ENCODE data around the gene SPEN.
A peak's percentile ranks its signal among the peaks of the same experiment; 100 is the strongest.
"Not testable (repeated sequence)": the region's sequence is repeated elsewhere in the genome, so short reads cannot be mapped to it uniquely, and the experiment has no call there.

Gene SPEN

DNA sequence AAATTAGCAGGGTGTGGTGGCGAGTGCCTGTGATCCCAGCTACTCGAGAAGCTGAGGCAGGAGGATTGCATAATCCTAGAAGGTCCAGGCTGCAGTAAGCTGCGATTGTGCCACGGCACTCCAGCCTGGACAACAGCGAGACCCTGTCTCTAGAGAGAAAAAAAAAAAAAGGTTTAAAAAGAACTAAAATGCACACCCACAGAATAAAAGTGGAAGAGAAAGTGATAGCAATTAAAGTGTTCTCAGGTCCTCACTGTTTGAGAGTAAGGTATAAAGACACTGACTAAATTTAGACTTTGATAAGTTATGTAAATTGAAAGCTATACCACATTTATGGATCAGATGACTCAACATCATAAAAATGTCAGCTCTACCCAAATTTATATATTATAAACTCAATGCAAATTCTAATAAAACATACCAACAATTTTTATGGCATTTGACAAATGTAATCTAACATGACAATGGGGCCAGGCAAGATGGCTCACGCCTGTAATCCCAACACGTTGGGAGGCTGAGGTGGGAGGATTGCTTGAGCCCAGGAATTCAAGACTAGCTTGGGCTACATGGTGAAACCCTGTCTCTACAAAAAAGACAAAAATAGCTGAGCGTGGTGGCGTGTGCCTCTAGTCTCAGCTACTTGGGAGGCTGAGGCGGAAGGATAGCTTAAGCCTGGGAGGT is 116.6 kb downstream of the SPEN start:
- no peak for DNase-seq

DNA sequence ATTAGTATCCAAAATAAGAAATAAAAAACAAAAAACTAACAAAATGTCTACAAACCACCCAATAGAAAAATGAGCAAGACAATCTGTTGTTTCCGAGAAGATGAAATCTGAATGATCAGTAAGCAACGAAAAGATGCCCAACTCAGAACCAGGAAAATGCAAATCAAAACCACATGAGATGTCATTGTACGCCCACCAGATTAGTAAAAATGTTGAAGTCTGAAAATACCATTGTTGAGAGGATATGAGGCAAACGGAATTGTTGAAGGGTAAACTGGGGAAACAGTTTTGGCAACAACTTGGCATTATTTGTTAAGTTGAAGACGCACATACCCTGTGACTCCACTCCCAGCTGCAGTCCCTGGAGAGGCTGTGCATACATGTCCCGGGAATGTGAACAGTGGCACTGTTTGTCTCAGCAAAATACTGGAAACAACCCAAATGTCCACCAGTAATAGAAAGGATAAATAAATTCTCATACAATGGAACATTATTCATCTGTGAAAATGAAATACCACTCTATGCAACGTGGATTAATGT is 117.8 kb downstream of the SPEN start:
- DNase-seq: no peak

DNA sequence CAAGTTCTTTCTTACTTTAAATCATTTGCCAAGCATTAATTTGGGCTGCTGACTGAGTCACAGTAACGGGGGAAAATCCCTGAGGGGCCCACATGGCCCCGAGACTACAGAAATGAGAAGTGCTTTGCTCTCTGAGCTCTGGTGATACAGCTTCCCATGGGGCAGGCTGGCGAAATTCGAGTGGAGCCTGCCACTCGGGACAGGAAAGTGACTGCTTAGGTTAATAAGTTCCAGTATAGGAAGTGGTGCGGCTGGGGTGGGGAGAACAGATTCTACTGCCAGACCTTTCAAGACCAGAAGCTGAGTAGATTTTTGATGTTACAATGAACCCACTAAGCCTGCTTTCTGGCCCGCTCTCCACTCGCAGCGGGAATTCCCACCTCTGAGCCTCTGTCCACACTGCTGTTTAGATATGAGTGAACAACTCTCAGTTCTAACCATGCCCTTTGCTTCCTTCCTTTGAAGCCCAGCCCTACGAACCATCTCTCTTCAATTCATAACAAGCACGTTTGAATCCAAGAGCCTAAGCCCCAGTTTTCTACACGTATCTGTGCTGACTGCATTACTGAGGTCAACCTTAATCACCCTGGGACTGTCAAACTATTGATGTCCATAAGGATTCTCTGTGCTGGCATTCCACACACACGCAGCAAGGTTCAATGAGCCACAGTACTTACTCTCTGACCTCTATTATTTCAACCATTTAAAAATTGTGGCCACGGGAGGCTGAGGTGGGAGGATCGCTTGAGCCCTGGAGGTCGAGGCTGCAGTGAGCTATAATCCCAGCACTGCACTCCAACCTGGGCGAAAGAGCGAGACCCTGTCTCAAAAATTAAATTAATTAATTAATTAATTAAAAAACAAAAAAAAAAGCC is 118.8 kb downstream of the SPEN start:
- DNase-seq: peak; percentile 92

DNA sequence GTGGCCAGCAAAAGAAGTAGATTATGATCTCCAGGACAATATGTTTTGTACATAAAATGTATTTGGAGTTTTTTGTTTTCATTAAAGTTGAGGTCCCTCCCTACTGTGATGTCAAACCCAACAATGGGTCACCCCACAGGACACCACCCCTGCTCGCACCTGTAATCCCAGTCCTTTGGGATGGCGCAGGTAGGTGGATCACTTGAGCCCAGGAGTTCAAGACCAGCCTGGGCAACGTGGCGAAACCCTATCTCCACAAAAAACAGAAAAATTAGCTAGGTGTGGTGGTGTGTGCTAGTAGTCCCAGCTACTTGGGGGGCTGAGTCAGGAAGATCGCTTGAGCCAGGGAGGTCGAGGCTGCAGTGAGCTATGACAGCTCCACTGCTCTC is 119.4 kb downstream of the SPEN start:
- DNase-seq: no peak

DNA sequence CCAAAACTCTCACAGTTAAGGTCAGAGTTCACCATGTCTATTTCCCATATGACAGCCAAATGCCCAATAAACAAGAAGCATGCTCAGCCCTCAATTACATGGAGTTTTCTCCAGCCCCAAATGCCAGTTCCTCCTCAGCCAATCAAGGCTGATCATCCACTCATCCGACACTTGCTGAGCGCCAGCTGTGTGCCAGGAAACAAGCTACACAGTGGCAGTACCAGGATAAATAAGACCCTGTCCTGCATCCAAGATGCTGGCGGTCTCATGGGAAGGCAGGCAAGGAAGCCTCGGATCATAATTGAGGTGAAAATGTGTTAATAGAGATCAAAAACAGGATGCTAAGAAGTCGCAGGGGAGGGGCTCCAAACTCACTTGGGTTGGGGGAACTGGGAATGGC is 120.7 kb downstream of the SPEN start:
- DNase-seq: no peak

DNA sequence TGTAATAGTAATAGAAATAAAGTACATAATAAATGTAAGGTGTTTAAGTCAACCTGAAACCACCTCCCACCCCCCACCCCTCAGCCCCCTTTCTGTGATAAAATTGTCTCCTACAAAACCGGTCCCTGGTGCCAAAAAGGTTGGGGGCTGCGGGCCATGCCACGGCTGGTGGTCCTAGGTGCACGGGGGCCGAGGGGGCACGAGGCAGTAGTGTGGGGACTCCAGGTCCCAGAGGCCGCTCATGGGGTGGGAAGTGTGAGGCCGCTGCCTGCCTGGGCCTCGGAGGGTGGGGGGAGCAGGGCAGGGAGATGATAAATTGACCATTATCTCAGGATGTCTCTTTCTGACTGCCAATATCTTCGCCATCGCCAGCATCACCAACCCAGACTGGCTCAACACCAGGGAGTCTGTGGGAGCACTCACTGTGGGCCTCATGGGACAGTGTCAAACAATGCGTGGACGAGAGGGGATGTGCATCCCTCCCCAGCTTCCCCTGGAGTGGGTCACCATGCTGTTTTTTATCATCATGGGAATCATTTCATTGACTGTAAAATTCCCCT is 121.9 kb downstream of the SPEN start:
- no peak for DNase-seq

DNA sequence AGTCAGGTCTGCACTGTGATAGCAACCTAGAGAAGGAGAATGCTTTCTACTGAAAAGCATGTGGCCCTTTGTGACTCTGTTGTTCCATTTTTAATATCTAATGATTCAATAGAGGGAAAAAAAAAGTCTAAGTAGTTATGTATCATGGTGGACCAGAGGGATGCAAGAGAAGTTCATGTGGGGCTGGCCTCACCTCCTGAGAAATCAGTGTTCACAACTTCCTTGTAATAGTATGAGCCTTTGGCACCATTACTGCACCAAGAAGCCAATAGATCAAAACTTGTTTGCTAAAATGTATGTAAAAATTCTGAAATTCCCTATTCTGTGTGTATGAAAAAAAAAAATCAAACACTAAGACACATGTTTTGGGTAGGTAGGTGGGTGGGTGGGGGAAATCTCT is 123.4 kb downstream of the SPEN start:
- no peak for DNase-seq

DNA sequence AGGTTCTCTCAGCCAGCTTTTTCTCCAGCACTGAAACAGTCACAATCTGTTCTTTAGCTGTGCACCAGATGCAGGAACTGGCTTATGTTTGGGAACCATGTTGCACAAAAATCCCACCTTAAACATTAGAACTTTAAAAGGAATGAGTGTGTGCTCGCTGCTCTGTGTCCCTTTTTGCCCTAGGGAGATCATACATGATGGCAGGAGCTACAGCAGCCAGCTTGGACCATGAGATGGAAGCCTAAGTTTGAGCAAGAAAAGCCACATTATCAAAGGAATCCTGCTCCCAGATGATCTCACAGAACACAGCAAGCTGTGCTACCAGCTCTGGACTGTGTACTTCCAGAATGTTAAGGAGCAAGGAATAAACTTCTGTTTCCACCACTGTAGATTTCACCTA is 124.9 kb downstream of the SPEN start:
- DNase-seq: no peak

DNA sequence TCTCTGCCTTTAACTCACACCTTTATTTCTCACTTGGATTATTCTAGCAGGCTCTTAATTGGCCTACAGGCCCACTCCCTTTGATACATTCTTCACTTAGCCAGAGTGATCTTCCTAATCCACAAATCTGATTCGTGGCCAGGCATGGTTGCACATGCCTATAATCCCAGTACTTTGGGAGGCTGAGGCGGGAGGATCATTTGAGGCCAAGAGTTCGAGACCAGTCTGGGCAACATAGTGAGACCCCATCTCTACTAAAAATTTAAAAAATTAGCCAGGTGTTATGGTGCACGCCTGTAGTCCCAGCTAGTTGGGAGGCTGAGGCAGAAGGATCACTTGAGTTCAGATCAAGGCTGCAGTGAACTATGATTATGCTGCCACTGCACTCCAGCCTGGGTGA is 126.3 kb downstream of the SPEN start:
- DNase-seq: no peak

DNA sequence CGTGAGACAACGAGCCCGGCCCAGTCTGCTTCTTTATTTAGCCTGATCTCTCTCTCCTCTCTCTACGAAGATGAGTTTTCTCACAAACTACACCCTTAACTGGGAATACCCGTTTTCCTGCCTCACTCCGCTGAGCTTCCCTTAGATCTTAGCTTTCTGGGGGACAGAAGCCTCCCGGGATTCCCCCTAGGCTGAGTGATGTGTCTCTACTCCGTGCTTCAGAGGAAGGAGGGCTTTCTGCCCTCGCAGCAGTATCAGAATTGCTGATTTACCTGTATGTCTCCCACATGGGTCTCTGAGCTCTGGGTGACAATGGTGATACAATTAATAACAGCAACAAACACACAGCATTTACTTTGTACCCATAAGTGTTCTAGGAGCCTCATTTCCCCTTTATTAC is 127.3 kb downstream of the SPEN start:
- peak; percentile 40 for DNase-seq

DNA sequence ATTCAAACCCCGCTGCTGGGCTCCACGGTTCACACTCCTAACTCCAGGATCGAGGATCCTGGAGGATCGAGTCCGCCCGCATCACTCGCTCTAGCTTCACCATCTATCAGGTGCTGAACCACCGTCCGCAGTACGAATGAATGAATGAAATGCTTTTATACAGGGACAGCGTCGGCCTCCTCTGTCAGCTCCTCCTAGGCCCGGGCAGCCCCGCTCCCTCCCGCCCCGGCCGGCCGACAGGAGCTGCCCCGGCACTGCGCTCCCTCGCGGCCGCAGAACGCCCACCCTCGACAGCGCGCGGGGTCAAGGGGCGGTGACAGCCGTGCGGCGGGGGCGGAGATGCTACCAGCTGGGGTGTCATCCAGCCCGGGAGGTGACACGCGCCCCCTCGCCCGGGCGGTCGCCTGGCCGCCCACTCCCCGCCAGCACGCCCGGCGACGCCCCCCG is 127.9 kb downstream of the SPEN start:
- peak; percentile 74 for DNase-seq

DNA sequence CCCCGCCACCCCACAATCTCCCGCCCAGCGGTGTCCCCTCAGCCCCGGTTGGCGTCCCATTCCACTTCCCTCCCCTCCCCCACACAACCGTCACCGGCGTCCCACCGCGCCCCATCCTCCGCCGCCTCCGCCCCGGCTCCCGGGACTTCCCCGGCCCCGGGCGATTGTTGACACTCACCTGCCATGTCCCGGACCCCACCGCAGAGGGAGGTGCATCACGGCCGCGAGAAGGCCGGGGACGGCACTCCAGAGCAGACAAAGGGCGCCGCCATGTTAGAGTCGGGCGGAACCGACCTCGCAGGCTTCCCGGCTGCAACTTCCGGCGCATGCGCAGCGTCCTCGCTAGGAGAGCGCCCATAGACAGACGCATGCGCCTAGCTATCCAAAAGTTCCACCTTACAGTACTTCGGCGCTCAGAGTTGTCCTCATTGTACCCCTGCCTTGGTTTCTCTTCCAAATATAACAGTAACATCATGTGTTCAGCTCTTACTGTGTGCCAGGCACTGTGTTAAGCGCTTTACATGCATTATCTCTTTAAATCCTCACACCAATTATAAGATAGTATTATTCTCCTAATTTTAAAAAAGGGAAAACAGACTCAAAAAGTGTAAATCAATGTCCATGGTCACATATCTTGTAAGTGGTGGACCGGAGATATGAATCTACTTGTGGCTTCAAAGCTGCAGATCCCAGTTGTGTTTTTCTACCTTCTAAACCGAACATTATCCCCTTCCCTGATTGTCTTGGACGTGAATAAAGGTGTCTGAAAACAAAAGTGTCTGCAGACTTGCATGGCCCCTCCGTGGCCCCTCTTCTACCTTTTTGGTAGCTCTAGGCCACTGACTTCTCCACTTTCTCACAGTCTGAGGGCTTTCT is 128.5 kb downstream of the SPEN start, which contains the start of gene ZBTB17:
ZBTB17 (minus strand) TSS at position 297 of the 876 bp plus-strand sequence. CDS start 27,606 bp downstream, outside the sequence.
- peak; percentile 96 for DNase-seq

DNA sequence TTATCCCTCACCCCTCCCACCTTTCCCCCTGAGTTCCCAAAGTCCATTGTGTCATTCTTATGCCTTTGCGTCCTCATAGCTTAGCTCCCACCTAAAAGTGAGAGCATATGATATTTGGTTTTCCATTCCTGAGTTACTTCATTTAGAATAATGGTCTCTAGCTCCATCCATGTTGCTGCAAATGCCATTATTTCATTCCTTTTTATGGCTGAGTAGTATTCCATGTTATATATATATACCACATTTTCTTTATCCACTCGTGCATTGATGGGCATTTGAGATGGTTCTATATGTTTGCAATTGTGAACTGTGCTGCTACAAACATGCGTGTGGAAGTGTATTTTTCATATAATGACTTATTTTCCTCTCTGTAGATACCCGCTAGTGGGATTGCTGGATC is 130.4 kb downstream of the SPEN start:
- DNase-seq: not testable (repeated sequence)

DNA sequence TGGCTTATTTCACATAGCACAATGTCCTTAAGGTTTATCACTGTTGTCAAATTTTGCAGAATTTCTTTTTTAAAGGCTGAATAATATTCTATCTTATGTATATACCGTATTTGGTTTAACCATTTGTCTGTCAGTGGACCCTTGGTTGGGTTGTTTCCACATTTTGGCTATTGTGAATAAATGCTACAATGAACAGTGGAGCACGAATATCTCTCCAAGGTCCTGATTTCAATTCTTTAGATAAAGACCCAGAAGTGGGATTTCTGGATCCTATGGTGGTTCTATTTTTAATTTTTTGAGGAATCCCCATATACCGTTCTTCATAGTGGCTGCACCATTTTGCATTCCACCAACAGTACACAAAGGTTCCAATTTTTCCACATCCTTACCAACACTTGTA is 134.2 kb downstream of the SPEN start:
- DNase-seq: no peak

DNA sequence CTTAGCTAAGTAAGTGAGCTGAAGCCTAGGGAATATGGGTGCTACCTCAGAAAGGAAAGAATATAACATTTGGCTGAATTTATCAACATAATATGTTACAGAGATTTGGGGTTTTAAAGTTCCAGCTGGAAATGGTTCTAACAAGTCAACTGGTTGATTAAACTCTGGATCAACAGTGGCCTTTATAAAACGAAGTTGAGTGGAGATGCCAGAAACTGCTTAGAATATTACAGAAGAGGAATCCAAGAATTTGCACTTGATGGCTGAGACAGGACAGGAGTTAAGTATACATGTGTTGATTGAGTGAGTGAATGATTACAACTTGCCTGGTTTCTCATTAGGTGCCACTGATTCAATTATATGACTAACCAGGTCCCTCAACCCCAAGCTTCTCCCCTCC is 135.8 kb downstream of the SPEN start:
- no peak for DNase-seq

DNA sequence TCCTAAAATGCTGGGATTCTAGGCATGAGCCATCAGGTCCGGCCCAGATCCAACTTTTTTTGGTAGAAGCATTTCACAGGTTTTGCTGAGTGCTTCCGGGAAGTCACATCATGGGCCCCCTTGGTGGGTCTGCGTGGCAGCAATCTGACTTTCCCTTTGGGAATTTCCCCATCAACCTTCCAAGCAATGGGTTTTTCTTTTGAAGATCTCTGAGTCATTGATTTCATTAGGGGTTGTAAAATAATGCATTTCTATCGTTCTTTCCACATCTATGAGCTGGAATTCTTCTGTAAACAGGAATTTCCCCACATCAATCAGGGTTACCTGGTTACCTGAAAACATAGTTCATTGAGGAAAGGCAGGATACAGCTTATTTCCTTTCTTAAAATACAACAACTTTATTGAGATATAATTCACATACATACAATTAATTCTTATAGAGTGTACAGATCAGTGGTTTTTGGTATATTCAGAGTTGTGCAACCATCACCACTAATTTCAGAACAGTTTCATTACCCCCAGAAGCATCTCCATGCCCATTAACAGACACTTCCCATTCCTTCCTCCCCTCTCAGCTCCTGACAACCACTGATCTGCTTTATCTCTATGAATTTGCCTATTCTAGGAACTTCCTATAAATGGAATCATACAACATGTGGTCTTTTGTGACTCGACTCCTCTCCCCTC is 138.2 kb downstream of the SPEN start:
- no peak for DNase-seq

DNA sequence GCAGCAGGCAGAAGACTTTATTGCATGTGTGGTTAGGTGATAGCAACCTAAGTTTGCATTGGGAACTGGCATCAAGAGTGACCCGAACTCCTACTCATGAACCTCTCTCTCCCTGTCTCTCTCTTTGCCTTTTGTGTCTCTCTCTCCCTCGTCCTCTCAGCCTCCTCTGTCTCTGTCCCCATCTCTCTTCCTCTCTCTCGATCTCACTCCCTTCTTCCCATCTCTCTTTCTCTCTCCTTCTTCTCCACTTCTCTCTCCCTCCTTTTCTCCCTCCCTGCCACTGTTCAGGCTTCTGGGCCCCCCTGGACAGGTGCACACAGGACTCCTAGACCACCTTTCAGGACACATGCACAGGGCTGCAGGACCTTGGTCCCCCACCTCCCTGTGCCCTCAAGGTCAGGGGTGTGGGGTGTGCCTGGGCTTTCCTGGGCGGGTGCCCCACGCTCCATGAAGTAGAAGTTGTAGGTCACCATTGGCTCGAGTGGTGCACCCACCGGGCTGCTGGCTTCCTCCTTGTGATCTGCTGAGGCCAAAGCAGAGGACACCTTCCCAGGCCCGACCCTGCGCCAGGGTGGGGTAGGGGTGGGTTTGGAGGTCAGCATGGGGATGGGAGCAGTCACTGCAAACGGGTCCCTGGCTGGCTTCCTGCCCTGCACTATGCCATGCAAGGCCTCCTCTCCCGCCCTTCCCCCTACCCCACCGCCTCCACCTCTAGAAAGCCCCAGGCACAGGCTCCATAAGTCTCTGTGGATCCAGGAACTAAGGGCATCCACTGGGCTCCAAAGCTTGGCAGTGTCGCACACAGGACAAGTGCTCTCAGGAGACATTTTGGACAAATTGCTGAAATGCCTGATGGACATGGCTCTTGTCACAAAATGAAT is 141.6 kb downstream of the SPEN start:
- no peak for DNase-seq

DNA sequence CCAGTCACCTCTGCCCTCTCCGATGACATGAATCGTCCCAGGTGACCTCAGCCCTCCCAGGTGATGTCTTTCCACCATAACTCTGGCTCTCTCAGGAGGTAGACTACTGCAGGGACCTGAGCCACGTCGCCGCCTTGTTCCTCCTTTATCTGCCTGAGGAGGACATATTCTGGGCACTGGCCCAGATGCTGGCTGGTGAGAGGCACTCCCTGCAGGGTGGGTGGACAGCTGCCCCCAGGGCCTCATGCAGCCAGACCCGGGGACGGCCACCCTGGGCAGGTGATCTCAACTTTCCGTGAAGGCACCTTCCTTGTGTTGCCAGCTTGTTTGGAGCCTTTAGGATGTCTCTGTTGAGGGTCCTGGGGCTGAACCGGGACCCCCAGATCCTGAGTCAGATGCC is 142.3 kb downstream of the SPEN start:
- no peak for DNase-seq
